Measurements from ENCODE around the gene SCARB2.

The SCARB2 gene

DNA sequence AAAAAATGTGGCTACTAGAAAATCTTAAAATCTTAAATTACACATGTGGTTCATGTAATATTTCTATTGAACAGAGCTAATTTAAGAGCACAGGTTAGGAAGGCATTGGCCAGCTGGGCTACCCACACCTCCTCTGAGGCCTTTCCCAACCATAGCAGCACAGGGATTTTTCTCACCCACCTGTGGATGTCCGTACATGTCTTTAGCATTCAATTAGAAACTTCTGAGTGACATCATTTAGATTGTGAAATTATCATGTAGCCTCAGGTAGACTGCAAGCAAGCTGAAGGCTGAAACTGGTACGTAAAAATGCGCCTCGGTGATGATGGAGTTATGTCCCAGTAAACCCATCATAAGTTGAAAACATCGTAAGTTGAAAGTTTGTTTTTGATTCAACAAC lies 31.2 kb downstream of the SCARB2 start:
- TF ChIP-seq, protein P1, sequence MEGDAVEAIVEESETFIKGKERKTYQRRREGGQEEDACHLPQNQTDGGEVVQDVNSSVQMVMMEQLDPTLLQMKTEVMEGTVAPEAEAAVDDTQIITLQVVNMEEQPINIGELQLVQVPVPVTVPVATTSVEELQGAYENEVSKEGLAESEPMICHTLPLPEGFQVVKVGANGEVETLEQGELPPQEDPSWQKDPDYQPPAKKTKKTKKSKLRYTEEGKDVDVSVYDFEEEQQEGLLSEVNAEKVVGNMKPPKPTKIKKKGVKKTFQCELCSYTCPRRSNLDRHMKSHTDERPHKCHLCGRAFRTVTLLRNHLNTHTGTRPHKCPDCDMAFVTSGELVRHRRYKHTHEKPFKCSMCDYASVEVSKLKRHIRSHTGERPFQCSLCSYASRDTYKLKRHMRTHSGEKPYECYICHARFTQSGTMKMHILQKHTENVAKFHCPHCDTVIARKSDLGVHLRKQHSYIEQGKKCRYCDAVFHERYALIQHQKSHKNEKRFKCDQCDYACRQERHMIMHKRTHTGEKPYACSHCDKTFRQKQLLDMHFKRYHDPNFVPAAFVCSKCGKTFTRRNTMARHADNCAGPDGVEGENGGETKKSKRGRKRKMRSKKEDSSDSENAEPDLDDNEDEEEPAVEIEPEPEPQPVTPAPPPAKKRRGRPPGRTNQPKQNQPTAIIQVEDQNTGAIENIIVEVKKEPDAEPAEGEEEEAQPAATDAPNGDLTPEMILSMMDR (IDR thresholded peaks at IDR 0.05; ENCODE audit: low read depth, low read length, missing control alignments), result no peak
- DNase-seq (ENCODE audit: low read depth), result no peak

DNA sequence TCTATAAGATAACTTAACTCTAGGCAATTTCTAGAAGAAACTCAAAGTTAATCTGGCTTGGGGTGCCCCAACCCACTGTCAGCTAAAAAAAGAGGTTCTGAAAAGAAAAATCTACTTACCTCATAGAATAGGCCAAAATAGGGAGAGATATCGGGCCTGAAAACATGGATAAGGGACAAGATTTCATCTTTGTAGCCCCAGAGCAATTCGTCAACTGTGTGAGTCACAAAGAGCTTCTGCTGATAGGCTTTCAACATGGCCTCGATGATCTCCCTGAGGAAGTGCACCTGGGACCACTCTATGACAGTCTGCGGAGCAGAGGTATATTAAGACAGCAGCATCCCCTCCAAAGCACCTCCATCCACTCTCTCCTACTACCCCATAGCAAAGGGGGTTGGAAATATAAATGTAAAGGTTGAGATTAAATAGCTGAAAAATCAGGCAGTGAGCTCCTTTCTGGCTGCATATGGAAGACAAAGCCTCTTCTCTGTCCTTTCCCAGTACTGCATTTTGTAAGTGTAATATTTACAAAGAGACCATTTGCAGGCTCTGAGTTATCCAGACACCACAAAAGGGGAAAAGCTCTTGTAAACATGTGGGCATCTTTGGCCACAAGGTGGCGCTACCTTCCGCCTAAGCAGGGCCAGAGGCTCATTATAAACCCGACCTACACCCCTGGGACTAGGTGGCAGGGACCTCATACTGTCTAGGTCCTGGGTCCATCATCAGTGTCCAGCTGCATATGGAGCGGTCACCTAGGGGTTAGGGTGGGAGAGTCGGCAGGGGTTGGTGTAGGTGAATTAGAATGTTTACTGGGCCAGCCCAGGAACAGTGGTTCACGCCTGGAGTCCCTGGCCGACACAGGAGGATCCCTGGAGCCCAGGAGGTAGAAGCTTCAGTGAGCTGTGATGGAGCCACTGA lies 34.0 kb downstream of the SCARB2 start:
- TF ChIP-seq, protein P1 (IDR thresholded peaks at IDR 0.05; ENCODE audit: low read depth, low read length, missing control alignments), result peak; percentile 90
- DNase-seq (ENCODE audit: low read depth), result peak; percentile 59
- no peak overlapping the region for H3K4me3 ChIP-seq (ENCODE audit: low read depth, low read length)

More for the DNA sequence above, 31.2 kb downstream of the SCARB2 start:
- no peak overlapping the region for H3K4me3 ChIP-seq (ENCODE audit: low read depth, low read length)

DNA sequence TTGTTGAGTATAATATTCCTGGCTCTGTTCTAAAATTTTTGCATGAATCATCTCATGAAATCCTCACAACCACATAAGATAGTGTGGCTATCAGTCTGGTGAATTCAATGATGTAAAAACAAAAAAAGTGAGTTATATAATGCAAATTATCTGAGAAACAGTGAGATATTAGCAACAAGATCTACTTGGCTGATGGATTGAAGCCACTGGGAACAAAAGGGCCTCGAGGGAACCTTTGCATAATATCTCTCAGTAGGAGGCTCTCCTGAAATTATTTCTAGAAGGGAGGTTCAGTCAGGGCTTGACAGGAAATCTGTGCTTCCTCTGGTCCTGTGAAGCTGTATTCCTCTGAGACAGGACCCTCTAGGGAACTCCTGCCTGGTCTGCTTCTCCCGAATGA lies 35.3 kb downstream of the SCARB2 start:
- TF ChIP-seq, protein P1 (IDR thresholded peaks at IDR 0.05; ENCODE audit: low read depth, low read length, missing control alignments), result no peak
- no peak overlapping the region for H3K4me3 ChIP-seq (ENCODE audit: low read depth, low read length)
- DNase-seq (ENCODE audit: low read depth), result no peak

DNA sequence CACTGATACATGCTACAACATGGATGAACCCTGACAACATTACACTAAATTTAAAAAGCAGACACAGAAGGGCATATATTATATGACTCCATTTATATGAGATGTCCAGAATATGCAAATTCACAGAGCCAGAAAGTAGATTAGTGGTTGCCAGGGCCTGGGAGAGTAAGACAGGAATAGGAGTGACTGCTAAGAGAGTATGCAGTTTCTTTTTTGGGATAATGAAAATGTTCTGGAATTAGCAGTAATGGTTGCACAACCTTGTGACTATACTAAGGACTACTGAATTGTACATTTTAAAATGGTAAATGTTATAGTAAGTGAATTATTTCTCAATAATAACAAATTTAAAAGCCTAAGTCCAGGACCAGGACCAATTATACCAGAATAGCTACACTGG lies 35.9 kb downstream of the SCARB2 start:
- TF ChIP-seq, protein P1 (IDR thresholded peaks at IDR 0.05; ENCODE audit: low read depth, low read length, missing control alignments), result no peak
- no peak for DNase-seq (ENCODE audit: low read depth)
- H3K4me3 ChIP-seq (ENCODE audit: low read depth, low read length), result no peak overlapping the region

DNA sequence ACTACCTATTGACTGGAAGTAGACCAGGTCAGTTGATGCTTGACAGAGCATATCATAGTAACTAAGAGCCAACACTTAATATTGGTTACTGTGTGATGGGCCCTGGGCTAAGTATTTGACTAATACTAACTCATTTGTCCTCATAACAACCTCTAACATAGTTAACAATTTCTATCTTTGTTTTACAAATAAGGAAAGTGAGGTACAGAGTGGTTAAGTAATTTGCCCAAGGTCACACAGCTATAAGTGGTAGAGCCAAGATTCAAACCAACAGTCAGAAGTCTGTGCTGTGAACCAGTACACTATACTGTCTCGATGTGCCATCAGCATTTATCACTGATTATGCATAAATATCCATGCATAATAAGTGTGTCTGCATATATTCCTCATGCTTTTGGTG lies 38.3 kb downstream of the SCARB2 start:
- TF ChIP-seq, protein P1 (IDR thresholded peaks at IDR 0.05; ENCODE audit: low read depth, low read length, missing control alignments), result no peak
- no peak for DNase-seq (ENCODE audit: low read depth)
- H3K4me3 ChIP-seq (ENCODE audit: low read depth, low read length), result no peak overlapping the region

DNA sequence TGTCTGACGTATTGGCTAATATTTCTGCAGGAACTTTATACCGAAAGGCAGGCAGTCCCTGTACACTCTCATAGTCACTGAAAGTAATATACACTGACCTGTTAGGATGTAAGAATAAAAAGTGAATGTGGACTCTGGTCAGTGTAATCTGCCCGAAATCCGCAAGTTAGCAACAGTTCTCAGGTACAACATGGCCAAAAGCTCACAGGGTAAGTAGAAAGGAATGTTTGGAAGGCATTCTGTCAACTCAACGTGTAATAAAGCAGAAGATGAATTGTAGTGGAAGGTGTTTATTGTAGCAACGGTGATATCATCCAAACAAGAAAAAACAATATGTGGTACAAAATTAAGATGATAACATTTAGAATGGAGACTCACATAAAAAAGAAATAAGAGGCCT lies 39.4 kb downstream of the SCARB2 start:
- no peak overlapping the region for H3K4me3 ChIP-seq (ENCODE audit: low read depth, low read length)
- no peak for DNase-seq (ENCODE audit: low read depth)
- TF ChIP-seq, protein P1 (IDR thresholded peaks at IDR 0.05; ENCODE audit: low read depth, low read length, missing control alignments), result no peak

DNA sequence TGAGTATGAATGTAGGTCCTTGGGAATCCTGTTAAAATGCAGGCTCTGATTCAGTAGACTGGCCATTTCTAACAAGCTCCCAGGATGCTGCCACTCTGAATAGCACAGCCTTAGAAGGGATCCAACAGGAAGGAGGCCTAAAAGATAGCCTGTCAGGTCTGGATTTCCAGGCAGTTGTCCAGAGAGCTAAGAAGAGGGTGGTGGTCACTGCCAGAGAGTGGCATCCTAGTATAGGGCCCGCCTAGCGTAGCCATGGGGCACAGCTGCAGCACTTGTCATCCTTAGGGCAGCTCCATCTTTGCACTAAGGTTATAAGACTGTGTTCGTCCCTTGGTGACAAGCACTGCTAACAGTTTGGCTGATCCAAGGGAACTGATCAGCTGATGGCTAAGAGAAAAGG lies 44.9 kb downstream of the SCARB2 start:
- DNase-seq (ENCODE audit: low read depth), result no peak
- TF ChIP-seq, protein P1 (IDR thresholded peaks at IDR 0.05; ENCODE audit: low read depth, low read length, missing control alignments), result no peak
- no peak overlapping the region for H3K4me3 ChIP-seq (ENCODE audit: low read depth, low read length)
